HG03103 (cell line): ENCODE data around the gene CCDC9.
"Not testable (repeated sequence)": the region's sequence is repeated elsewhere in the genome, so short reads cannot be mapped to it uniquely, and the experiment has no call there.

Experiments
- ATAC-seq: cut with Tn5 transposase; IDR thresholded peaks from one replicate; pipeline ENCODE4 v1.9.1; 2021; ENCODE audit warnings: low read depth; ENCODE audit not compliant: unreplicated experiment

Gene CCDC9

DNA sequence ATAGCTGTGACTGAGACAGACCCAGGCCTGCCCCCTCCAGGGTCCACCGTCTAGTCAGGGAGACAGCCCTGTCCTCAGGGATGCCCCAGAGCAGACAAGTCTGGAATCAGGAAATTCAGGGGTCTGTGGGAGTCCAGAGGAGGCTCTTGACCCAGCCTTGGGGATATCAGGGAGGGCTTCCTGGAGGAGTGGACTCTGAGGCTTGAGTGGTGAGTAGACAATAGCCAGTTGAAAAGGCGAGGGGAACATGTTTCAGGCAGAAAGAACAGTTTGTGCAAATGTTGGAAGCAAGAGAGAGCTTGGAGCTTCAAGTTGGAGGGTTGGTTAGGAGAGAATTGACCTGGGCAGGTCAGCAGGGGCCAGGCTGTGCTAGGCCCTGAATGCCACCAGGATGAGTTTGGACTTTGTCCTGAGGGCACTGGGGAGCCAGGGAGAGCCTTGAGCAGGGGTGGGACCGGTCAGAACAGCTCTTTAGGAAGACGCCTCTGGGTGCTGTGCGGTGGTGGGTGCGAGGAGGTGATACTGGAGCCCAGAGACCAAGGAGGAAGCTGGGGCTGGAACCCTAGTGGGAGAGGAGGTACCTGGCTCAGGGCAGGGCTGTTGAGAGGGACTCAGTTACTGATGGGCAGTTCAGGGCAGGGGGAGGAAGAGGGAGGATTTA, 2.7 kb downstream of the CCDC9 start:
- ATAC-seq: no peak

- no peak for ATAC-seq
Observed at GRCh38 chr19:47260476-47260875, 4.2 kb downstream of the CCDC9 start.

DNA sequence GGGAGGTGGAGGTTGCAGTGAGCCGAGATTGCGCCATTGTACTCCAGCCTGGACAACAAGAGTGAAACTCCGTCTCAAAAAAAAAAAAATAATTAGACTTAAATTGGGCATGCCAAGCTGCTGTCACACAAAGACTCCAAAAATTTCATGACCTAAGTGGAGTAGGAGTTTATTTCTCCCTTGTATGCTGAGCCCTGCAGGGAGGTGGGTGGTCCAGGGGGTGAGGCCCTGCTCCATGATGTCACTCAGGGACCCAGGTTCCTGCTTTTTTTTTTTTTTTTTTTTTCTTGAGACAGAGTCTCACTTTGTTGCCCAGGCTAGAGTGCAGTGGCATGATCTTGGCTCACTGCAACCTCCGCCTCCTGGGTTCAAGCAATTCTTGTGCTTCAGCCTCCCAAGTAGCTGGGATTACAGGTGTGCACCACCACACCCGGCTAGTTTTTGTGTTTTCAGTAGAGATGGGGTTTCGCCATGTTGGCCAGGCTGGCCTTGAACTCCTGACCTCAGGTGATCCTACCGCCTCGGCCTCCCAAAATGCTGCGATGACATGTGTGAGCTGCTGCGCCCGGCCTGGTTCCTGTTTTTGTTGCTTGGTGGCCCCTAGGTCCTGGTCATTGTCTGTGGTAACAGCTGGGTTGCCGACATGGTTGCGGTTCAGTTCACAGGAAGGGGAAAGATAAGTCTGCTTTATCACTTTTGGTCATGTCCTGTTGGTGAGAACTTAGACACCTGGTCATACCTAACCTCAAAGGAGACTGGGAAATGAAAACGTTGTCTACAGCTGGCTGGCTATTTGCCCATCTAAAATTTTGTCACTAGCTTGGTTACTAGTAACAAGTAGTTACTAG, 5.8 kb downstream of the CCDC9 start:
- not testable (repeated sequence) for ATAC-seq

DNA sequence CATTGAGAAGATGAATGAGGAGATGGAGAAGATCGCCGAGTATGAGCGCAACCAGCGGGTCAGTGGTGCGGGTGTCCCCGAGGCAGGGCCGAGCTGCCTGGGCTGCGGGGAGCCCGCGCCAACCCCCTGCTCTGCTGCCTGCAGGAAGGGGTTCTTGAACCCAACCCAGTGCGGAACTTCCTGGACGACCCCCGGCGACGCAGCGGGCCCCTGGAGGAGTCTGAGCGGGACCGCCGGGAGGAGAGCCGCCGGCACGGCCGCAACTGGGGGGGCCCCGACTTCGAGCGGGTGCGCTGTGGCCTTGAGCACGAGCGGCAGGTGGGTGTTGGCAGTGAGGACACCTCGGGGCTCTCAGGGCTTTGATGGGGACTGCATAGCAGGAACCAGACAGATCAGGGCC, 8.3 kb downstream of the CCDC9 start:
- no peak for ATAC-seq

GRCh38 chr19:47266401-47266941, 10.1 kb downstream of the CCDC9 start:
- no peak for ATAC-seq

- no peak for ATAC-seq
Observed at GRCh38 chr19:47267350-47267759, 11.0 kb downstream of the CCDC9 start.

GRCh38 chr19:47268028-47268427, 11.7 kb downstream of the CCDC9 start:
- no peak for ATAC-seq

GRCh38 chr19:47269596-47269995, 13.3 kb downstream of the CCDC9 start:
- ATAC-seq: no peak

- ATAC-seq: no peak
Observed at GRCh38 chr19:47270408-47270807, 14.1 kb downstream of the CCDC9 start.

GRCh38 chr19:47271949-47272348, 15.6 kb downstream of the CCDC9 start:
- no peak for ATAC-seq

DNA sequence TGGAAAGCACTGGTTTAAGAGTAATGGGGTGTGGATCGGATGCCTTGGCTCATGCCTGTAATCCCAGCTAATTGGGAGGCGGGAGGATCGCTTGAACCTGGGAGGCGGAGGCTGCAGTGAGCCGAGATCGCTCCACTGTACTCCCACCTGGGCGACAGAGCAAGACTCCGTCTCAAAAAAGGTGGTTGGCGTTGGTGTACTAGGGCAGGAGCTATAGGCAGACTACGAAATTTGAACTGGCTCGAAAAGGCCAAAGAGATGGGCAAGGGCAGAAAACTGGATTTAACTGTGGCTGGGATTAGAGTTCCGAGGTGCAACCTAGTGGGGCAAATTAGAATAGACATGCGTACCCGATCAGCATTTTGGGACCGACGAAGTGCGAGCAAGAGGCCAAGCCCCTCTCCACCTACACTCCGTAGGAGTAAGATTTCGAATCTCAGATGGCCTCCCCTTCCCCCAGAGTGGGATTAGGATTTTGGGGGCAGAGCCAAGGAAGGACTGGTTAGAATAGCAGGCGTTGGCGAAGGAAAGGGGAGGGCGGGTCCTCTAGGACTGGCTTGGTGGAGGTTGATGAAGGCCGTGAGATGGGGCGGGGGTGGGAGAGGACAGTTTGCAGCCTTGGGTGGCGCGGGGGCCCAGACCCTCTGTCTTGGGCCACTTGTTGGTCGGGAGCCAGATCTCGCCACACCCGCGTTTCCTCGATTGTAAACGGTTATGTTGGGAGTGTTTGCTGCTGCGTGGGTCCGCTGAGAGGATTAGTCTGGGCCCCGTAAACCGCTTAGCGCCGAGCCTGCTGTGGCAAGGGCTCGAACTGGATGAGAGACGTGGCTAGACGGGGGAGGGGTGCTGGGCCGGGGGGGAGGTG, 16.4 kb downstream of the CCDC9 start:
- no peak for ATAC-seq

GRCh38 chr19:47273313-47274070, 17.2 kb downstream of the CCDC9 start:
- ATAC-seq: peak; percentile 54

DNA sequence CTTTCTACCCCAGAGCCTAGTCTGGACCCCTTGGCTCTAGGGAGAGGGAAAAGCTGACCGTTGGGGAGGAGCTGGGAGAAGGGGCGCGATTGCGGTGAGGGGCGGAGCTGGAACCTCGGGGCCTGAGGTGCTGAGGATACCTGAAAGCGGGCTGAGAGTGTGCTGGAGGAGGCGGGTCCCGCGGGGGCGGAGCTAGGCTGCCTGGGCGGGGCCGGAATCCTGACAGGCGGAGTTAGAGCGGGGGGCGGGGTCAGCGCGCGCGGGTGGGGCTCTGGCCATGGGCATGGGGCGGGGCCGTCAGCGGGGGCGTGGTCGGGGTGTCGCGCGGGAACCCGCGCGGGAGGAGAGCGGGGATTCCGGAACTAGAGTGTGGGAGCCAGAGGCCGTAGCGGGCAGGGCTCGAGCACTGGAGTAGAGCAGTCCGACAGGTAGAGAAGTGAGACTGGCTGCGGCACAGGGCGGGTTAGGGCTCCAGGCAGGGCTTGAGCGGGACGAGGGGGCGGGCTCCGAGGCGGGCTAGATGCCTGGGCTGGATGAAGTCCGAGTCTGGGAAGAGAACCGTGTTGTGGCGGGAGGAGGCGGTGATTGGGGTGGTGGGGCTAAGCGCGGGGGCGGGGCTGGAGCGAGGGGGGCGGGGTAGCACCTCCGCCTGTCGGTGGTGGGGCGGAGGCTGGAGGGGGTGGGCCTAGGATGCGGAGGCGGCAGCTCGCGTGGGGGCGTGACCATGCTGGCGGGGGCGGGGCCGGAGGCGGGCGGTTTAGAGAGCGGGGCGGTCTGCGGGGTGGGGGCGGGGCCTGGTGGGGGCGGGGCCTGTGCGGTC, 18.0 kb downstream of the CCDC9 start, which contains the start of gene INAFM1:
INAFM1 (plus strand) TSS at position 815 of the 820 bp plus-strand sequence. CDS start 35 bp downstream, outside the sequence.
- peak; percentile 37 for ATAC-seq

DNA sequence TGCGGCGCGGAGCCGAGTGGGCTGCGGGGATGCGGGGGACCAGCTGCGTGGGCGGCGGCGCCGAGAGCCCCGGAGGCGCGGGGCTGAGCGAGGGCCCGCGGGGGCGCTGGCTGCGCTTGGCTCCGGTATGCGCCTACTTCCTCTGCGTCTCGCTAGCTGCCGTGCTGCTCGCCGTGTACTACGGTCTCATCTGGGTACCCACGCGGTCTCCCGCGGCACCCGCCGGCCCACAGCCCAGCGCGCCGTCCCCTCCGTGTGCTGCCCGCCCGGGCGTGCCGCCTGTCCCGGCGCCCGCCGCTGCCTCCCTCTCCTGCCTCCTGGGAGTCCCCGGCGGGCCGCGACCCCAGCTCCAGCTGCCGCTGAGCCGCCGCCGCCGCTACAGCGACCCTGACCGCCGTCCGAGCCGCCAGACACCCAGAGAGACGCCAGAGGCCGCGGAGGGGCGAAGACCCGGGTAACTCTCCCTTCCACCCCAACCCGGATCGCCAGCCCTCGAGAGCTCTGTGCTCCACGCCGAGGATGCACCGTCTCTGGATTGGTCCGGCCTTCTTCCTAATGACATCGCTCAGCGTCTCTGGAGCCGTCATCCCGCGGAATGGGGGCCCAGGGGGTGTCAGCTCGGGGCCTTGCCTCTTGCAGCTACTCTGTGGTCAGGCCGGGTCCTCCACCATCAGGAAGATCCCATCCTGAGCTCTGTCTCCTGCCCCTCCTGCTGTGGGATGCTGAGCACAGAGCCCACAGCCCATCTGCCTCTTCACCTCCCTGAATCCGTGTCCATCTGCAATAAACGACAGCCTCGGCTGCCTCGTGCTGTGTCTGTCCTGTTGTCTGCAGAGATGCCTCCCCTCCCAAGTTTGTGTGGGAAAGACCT, 18.8 kb downstream of the CCDC9 start:
- no peak for ATAC-seq

- ATAC-seq: no peak
Observed at GRCh38 chr19:47275791-47276461, 19.6 kb downstream of the CCDC9 start.

DNA sequence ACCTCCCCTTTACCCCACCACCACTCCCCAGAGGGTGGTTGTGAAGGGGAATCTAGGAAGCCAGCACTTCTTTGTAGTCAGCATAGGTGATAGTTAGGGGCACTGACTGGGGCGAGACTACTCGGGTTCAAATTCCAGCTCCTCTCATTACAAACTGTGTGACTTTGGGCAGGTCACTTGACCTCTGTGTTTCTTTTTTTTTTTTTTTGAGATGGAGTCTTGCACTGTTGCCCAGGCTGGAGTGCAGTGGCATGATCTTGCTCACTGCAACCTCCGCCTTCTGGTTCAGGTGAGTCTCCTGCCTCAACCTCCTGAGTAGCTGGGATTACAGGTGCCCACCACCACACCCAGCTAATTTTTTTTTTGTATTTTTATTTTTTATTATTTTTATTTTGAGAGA, 20.2 kb downstream of the CCDC9 start:
- ATAC-seq: not testable (repeated sequence)

DNA sequence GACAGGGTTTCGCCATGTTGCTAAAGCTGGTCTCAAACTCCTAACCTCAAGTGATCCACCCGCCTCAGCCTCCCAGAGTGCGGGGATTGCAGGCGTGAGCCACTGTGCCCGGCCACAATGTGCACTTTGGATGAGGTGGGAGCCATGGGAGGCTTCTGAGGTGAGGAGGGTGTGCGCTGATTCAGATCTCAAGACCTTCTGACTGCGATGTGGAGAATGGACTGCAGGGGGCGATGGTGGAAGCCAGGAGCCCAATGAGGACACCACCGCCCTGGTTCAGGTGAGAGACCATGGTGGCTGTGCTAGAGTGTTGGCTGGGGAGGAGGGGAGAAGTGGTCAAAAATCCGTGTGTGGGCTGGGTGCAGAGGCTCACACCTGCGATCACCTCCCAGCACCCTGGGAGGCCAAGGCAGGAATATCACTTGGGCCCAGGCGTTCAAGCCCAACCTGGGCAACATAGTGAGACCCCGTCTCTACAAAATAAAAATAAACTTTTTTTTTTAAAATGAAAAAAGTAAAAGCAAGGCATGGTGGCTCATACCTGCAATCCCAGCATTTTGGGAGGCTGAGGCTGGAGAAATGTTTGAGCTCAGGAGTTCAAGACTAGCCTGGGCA, 24.0 kb downstream of the CCDC9 start:
- ATAC-seq: no peak
